ENCODE measurements around the gene NABP2. TPM values are rescaled to one million over a fixed set of nuclear protein-coding genes. Genes with fewer than 3 reads are reported as not detected.

Gene NABP2
- total RNA-seq, 1 donor from 2014 or later: 27.9 TPM

- no peaks in the 10 kb centered on the region for H3F3A ChIP-seq (ENCODE audit: low read depth)
- no peak overlapping the region for H3K4me2 ChIP-seq
- no peak for TF ChIP-seq EZH2 (IDR thresholded peaks at IDR 0.05)
- TF ChIP-seq CTCF (IDR thresholded peaks at IDR 0.05): no peak
- no peak for TF ChIP-seq EZH2phosphoT487 (IDR thresholded peaks at IDR 0.05)
- no peak overlapping the region for H3K27ac ChIP-seq
- H3K27me3 ChIP-seq: no peaks in the 10 kb centered on the region
- H3K4me3 ChIP-seq: no peak overlapping the region
- no peaks in the 10 kb centered on the region for H3K4me1 ChIP-seq
- Mint-ChIP-seq H3K9me3 (no peaks in the 10 kb centered on the region), H3K27me3 (ENCODE audit: insufficient read depth, low read depth) (peaks cover 9% of the 10 kb centered on the region), H3K27ac (no peak overlapping the region), H3K4me1 (no peaks in the 10 kb centered on the region), H3K4me3 (no peak overlapping the region), H3K36me3 (peaks cover 12% of the 10 kb centered on the region)
- no peak overlapping the region for H2AFZ ChIP-seq (replicated peaks)
- H3K36me3 ChIP-seq: no peaks in the 10 kb centered on the region
- H3K9ac ChIP-seq: no peak overlapping the region
- peaks cover 8% of the 10 kb centered on the region for H4K20me1 ChIP-seq (ENCODE audit: low read depth)
- no peaks in the 10 kb centered on the region for H3K79me2 ChIP-seq (ENCODE audit: low read depth)
- no peak for DNase-seq (ENCODE audit: low spot score)
- H3K9me3 ChIP-seq (ENCODE audit: low read depth): no peaks in the 10 kb centered on the region
These were observed 11.9 kb downstream of the NABP2 start for GRCh38 chr12:56236091-56236490.

GRCh38 chr12:56236985-56237384, 12.8 kb downstream of the NABP2 start:
- peaks cover 21% of the 10 kb centered on the region for H3K36me3 Mint-ChIP-seq
- TF ChIP-seq EZH2phosphoT487 (IDR thresholded peaks at IDR 0.05) (no peak), CTCF (IDR thresholded peaks at IDR 0.05) (no peak), EZH2 (IDR thresholded peaks at IDR 0.05) (no peak)
- no peak overlapping the region for H3K27ac Mint-ChIP-seq
- Histone ChIP-seq H3K79me2 (ENCODE audit: low read depth) (no peaks in the 10 kb centered on the region), H3F3A (ENCODE audit: low read depth) (no peaks in the 10 kb centered on the region), H2AFZ (replicated peaks) (no peak overlapping the region), H3K36me3 (peaks cover under 1% of the 10 kb centered on the region), H3K4me1 (no peaks in the 10 kb centered on the region), H3K27me3 (no peaks in the 10 kb centered on the region), H3K9ac (no peak overlapping the region), H3K4me3 (no peak overlapping the region), H3K4me2 (no peak overlapping the region), H3K9me3 (ENCODE audit: low read depth) (no peaks in the 10 kb centered on the region), H3K27ac (no peak overlapping the region), H4K20me1 (ENCODE audit: low read depth) (peaks cover 8% of the 10 kb centered on the region)
- no peaks in the 10 kb centered on the region for H3K9me3 Mint-ChIP-seq
- H3K27me3 Mint-ChIP-seq (ENCODE audit: insufficient read depth, low read depth): peaks cover 9% of the 10 kb centered on the region
- H3K4me3 Mint-ChIP-seq: peak overlapping the region; percentile 36
- H3K4me1 Mint-ChIP-seq: peaks cover 6% of the 10 kb centered on the region
- no peak for DNase-seq (ENCODE audit: low spot score)

GRCh38 chr12:56237552-56237951, 13.4 kb downstream of the NABP2 start:
- H3K9me3 Mint-ChIP-seq: no peaks in the 10 kb centered on the region
- no peaks in the 10 kb centered on the region for H3K9me3 ChIP-seq (ENCODE audit: low read depth)
- H3K27me3 Mint-ChIP-seq (ENCODE audit: insufficient read depth, low read depth): peaks cover 9% of the 10 kb centered on the region
- peaks cover 23% of the 10 kb centered on the region for H3K36me3 Mint-ChIP-seq
- no peak overlapping the region for H3K27ac ChIP-seq
- no peaks in the 10 kb centered on the region for H3K79me2 ChIP-seq (ENCODE audit: low read depth)
- H3K27me3 ChIP-seq: no peaks in the 10 kb centered on the region
- peaks cover 8% of the 10 kb centered on the region for H4K20me1 ChIP-seq (ENCODE audit: low read depth)
- no peak overlapping the region for H3K27ac Mint-ChIP-seq
- no peak for DNase-seq (ENCODE audit: low spot score)
- H3K4me1 ChIP-seq: no peaks in the 10 kb centered on the region
- H3K4me3 Mint-ChIP-seq: no peak overlapping the region
- H3K4me3 ChIP-seq: no peak overlapping the region
- H2AFZ ChIP-seq (replicated peaks): no peak overlapping the region
- TF ChIP-seq EZH2phosphoT487 (IDR thresholded peaks at IDR 0.05): no peak
- no peak for TF ChIP-seq EZH2 (IDR thresholded peaks at IDR 0.05)
- no peak for TF ChIP-seq CTCF (IDR thresholded peaks at IDR 0.05)
- peaks cover 3% of the 10 kb centered on the region for H3K36me3 ChIP-seq
- peaks cover 8% of the 10 kb centered on the region for H3K4me1 Mint-ChIP-seq
- no peak overlapping the region for H3K4me2 ChIP-seq
- H3K9ac ChIP-seq: no peak overlapping the region
- H3F3A ChIP-seq (ENCODE audit: low read depth): no peaks in the 10 kb centered on the region
